Hematopoietic multipotent progenitor cell treated with erythropoietin and hydrocortisone succinate and interleukin-3 and kit ligand, for 15 days (in vitro differentiated cells): ENCODE data around the gene DLGAP3.

ENCODE experiments used
- DNase-seq: peaks from one replicate; pipeline ENCODE4 v3.0.0-alpha.2; 2015; ENCODE audit warnings: low spot score

DLGAP3 gene

DNA sequence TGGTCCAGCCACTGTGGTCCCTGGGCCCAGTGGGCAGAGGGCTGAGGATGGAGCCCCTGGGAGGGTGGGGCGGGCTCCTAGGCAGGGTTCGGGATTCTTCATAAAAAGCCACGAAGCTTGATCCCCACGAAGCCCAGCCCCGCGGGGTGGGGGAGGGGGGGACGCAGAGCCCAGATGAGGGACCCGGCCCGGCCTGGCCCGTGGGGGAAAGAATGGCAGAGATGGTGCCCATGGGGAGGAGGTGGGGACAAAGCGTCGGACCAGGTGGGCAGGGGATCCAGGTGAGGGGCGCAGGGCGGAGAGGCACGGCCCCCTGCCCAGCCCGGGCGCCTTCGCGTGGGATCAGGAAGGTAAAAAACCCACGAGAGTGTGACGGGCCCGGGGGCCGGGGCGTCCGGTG, 63.9 kb downstream of the DLGAP3 start:
- DNase-seq, result no peak

- no peak for DNase-seq
Measured at GRCh38 chr1:34864759-34865158, 64.7 kb downstream of the DLGAP3 start.

GRCh38 chr1:34863501-34863900, 65.9 kb downstream of the DLGAP3 start:
- no peak for DNase-seq

DNA sequence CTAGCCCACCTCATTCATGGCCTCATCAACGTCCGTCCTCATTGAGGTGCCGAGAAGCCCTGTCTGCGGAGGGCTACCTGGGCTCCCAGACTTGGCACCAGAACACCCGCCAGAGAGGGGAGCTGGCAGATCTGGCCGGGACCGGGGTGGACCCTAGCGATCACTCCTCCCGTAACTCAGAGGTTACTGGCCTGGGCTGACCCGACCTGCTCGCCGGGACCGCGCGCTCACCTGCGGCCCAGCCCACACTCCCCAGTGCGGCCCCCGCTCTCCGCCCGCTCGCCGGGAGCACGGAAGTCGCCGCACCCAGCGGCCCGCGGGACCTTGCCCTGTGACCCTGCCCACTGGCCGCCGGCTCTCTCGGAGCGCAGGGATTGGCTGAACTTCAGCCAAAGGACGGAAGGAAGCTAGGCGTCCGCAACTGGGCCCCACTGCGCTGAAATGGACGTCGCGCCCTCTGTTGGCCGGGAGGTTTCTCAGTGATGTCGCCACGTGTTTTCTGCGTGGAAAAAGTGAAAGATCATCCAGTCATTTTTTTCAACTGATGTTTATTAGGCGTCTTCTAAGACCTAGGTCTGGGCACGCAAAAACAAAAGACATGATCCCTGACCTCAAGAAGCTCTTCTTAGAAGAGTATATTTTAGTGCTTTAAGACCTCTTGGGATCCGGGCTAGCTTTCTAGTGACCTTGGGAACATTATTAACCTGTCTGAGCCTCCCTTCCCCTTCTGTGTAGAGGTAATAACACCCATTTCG, 69.8 kb downstream of the DLGAP3 start, which contains the start of gene SMIM12:
Gene SMIM12, minus strand, starts transcription at position 304 of the 755 bp plus-strand sequence. CDS start 3,772 bp downstream, outside the sequence.
- peak; percentile 96 for DNase-seq

- DNase-seq, result peak; percentile 45
Measured at GRCh38 chr1:34858901-34859445, 70.5 kb downstream of the DLGAP3 start.

DNA sequence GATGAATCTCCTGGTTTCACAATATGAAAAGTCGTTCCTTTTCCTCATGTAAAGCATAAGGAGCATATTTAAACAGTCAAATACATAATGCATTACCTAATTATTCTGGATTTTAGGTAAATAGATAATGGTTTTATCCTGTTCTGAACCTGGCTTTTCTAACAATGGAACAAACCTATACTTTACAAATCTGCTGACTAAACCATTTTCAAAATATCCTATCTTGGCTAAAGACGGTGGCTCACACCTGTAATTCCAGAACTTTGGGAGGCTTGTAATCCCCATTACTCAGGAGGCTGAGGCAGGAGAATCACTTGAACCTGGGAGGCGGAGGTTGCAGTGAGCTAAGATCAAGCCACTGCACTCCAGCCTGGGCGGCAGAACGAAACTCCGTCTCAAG, 72.8 kb downstream of the DLGAP3 start:
- DNase-seq, result no peak

DNA sequence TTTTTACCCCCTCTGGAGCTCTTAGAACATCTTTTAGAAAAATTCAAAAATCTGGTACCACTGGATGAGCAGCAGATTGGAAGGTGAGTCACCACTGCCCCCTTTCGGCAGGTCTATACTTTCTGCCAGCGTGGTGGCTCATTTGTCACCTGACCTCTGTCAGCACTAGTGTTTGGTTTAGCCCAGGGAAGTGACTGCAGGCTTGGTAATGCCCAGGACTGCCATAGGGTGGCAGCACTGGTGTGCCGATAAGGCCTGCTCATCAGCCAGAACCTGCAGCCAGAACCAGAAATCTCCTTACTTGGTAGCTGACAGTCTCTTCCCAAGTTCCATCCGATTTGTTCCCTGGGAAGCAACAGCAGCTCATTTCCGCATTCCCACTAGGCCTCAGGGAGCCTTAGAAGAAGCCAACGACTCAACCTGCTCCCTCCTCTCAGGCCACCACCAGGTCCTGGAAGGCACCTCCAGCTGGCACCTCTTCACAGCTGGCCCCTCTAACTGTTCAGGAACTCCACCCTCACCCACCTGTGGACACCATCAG, 76.7 kb downstream of the DLGAP3 start:
- peak; percentile 92 for DNase-seq

DNA sequence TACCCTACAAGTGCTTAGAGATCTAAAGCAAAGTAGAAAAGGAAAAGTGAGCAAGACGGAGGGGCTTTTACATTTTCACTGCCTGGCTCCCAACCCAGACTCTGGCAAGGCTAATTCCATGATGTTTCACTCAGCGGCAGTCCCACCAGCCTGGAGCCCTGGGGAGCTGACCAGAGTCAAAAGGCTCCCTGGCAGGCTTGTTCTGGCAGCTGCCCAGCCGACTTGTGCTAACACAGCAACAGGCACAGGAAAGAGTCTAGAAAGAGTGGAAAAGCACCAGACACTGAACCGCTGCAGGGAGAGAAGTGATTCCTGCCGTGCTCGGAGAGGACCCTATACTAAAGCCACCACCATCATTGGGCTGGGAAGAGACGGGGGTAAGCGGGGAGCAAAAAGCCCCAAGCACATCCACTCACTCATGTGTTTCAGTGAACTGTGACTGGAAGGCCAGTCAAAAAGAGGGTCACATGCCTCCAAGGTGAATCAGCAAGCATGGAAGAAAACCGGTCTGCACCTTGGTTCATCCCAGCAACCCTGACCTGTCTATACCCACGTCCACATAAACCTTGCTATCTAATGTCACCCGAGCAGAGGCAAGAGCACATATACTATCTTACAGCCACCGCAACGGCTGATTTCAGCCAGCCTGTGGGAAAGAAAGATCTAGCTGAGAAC, 77.9 kb downstream of the DLGAP3 start:
- DNase-seq, result no peak

DNA sequence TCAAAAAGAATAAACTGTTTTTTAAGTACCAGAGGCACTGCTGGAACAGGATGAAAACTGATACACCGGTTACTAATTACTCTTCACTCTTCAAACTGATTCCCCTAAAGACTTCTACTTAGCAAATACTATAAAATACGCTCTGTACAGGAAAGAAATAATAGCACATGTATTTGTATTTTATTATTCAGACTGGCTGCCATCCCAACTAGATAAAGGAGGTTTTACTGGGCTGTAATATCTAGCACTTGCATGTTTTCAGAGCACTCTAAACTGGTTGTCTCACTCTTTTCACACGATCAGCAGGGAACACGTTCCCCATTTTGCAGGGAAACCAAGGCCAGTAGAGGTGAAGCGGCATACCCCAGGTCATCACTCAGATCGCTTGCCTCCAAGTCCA, 79.1 kb downstream of the DLGAP3 start:
- no peak for DNase-seq

DNA sequence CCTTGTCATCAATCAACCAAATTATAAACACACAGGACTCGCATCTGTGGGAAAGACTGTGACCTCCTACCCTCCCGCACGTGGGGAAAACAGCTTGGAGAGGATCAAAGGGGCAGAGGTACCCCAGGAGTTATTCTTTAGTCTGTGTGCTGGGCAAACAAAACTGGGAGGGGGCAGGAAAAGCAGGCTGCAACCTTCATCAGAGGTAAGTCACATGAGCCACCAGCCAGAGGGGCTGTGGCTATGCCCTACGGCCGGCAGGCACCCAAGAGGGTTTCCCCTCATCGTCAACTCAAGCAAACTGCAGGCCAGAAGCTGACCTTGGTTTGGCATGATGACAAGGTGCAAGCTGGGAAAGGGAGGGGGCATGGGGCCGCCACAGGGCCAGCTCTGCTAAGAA, 82.4 kb downstream of the DLGAP3 start:
- no peak for DNase-seq

DNA sequence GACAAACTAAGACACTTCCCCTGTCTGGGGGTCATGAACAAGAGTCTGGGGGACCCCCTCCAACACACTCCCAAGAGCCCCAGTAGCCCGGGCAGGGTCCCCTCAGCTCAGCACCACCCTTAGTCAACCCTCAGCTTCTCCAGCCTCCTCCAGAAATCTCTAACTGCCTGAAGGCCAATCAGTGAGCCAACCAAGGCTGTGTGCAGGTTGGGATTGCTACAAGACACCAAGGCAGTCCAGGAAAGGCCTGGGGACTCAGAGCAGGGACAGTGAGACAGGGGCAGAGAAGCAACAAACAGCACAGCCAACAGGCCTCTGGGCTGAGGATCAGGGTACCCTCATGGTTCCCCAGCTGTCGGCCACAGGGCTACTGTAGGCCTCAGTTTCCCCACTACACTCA, 83.2 kb downstream of the DLGAP3 start:
- DNase-seq, result no peak

- DNase-seq, result no peak
Measured at GRCh38 chr1:34845131-34845901, 84.1 kb downstream of the DLGAP3 start.

GRCh38 chr1:34844252-34844634, 85.2 kb downstream of the DLGAP3 start:
- no peak for DNase-seq

GRCh38 chr1:34843392-34844251, 85.8 kb downstream of the DLGAP3 start:
- DNase-seq, result no peak

DNA sequence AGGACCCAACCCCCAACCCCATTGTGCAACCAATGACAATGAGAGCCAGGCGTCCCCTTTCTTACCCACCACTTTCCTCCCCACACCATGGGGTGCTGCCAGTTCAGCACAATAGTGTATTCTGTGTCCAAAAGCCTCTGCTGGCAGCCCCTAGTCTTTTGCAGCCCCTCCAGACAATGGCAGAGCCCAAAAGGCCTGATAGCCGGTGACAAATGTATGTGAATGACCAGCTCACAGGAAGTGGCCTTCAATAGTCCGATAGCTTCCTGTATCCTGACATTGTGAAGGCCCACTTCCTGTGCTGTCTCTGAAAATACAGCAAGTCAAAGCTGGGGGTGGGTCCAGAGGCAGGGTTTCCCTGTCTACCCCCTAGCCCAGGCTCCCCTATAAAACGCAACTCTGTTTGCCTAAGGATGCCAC, 86.5 kb downstream of the DLGAP3 start:
- DNase-seq, result no peak

GRCh38 chr1:34842073-34842472, 87.4 kb downstream of the DLGAP3 start:
- no peak for DNase-seq

DNA sequence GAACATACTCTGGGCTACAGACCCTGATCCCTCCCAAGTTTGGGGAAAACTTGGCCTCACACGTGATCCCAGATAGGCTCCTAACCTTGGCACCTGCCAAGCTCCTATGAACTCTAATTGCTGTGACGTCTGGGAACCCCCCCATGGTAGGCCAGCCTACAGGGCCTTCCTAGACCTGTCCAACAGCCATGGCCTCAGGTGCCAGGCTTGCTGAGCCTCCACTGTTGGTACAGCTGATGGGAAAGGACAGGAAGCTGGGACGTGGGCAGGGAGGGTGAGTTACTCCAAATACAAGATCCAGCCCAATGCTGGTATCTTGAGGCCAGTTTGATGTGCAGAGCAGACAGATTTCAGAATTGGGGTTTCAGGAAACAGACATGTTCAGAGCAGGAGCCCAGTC, 89.0 kb downstream of the DLGAP3 start:
- DNase-seq, result no peak

- no peak for DNase-seq
Measured at GRCh38 chr1:34839526-34840305, 89.7 kb downstream of the DLGAP3 start.

DNA sequence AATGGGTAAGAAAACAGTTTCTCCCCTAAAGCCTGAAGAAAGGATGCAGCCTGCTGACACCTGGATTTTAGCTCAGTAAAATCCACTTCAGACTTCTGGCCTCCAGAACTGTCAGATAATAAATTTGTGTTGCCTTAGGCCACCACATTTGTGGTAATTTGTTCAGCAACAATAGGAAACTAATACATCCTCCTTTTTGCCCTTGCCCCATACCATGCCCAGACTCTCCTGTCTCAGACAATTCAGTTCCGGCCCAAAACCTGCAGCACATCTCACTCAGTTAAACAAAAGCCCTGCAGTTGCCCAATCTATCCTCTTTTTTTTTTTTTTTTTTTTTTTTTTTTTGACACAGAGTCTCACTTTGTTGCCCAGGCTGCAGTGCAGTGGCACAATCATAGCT, 95.7 kb downstream of the DLGAP3 start:
- DNase-seq, result no peak

GRCh38 chr1:34831721-34832246, 97.7 kb downstream of the DLGAP3 start:
- no peak for DNase-seq
